Activated T-helper 1 cell treated with Interleukin-2 at 50 U/mL for 16 hours (primary cell): ENCODE data around the gene NEMF.
"Not testable (repeated sequence)": the region's sequence is repeated elsewhere in the genome, so short reads cannot be mapped to it uniquely, and the experiment has no call there.

ENCODE experiments used
- DNase-seq: peaks from one replicate; pipeline ENCODE4 v3.0.0-alpha.2; 2020; ENCODE audit warnings: low read depth

The NEMF gene

DNA sequence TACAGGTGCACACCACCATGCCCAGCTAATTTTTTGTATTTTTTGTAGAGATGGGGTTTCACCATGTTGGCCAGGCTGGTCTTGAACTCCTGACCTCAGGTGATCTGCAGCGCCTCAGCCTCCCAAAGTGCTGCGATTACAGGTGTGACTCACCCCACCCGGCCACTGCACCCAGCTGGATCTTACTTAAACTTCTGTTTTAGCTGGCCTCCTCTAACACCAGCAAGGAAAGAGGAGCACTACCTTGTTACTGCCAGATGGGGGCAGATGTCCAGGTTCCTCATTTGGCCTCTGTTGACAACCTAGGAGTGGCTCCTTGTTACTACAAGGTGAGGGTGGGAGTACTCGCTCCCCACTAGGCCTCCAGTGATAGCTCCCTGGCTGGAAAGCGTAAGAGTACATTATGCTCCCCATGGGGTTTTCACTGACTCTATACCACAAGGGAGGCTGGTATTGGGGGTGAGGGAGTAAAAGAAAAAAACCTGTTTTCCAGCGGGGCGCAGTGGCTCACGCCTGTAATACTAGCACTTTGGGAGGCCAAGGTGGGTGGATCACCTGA, 27.1 kb upstream of the NEMF start:
- no peak for DNase-seq

GRCh38 chr14:49876563-49877127, 24.1 kb upstream of the NEMF start:
- DNase-seq = no peak

DNA sequence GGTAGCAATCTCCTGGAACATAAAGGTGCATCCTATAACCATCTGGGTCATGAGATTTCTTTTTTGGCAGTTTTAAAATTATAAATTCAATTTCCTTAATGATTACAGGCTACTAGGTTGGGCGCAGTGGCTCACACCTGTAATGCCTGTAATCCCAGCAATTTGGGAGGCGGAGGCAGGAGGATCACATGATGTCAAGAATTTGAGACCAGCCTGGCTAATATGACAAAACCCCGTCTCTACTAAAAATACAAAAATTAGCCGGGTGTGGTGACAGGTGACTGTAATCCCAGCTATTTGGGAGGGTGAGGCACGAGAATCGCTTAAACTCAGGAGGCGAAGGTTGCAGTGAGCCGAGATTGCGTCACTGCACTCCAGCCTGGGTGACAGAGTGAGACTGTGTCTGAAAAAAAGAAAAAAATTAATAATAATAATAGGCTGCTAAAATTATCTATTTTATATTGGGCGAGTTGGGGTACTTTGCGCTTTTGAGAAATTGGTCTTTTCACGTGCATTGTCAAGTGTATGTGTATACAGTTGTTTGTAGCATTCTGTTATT, 23.1 kb upstream of the NEMF start:
- DNase-seq = no peak

DNA sequence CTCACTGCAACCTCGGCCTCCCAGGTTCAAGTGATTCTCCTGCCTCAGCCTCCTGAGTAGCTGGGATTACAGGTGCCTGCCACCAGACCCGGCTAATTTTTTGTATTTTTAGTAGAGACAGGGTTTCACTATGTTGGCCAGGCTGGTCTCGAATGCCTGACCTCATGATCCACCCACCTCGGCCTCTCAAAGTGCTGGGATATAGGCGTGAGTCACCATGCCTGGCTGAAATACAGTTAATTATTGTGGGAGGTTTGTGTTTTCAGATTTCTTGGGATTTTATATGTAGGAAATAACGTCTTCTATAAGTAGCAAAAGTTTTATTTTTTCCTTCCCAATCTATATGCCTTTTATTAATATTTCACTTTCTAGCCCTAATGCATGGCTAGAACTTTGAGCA, 21.0 kb upstream of the NEMF start:
- DNase-seq = not testable (repeated sequence)

GRCh38 chr14:49870908-49871307, 18.3 kb upstream of the NEMF start:
- DNase-seq = no peak

GRCh38 chr14:49868720-49869114, 16.1 kb upstream of the NEMF start:
- no peak for DNase-seq

GRCh38 chr14:49867831-49868719, 15.5 kb upstream of the NEMF start:
- peak; percentile 97 for DNase-seq

DNA sequence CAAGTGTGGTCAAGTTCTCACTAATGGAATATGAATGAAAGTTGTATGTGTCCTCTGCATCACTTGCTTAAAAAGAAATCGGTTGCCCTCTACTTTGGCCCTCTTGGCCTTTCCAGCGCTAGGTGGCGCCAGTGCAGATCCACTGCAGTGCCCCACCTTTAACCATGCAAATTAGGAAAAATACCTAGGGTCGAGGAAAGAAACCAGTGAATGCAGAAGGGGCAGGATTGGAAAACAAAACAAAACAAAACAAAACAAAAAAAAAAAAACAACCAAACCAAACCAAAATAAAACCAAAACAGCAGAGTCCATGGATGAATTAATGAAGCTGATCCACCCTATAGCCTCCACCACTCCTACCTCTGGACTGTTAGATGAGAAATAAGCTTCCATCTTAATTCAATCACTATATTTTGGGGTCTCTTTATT, 12.9 kb upstream of the NEMF start:
- DNase-seq = peak; percentile 61

DNA sequence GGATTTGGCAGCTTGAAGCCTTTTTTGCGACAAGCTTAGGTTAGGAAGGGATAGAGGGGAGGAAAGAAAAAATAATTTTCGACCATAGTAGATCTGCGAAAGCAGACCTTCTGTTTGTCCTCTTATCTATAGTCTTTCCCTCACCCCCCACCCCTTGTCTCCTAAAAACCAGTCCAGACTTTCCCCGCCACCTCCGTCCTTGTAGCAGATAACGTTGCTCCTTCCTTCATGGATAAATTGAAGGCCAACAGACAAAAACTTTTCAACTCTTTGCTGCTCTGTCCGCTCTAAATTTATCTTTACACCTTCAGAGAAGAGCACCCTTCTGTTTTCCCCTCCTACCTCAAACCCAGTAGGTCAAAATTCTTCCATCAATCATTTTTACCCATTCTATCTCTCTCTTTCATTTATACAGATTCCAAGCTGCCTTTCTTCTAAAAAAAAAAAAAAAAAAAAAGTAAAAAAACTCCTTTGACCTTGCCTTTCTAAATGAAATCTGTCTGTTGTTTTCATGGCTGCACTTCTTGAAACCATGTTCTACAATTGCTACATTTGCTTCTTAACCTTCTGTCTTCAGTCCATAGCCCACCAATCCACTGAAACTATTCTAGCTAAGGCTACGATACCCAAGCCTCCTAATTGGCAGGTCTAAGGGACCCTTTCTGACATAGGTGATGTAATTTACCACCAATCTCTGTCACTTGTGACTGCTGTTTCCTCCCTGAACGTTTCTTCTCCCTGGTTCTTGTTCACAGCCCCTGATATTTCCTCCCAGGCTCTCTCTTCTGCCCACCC, 11.1 kb upstream of the NEMF start:
- DNase-seq = no peak

DNA sequence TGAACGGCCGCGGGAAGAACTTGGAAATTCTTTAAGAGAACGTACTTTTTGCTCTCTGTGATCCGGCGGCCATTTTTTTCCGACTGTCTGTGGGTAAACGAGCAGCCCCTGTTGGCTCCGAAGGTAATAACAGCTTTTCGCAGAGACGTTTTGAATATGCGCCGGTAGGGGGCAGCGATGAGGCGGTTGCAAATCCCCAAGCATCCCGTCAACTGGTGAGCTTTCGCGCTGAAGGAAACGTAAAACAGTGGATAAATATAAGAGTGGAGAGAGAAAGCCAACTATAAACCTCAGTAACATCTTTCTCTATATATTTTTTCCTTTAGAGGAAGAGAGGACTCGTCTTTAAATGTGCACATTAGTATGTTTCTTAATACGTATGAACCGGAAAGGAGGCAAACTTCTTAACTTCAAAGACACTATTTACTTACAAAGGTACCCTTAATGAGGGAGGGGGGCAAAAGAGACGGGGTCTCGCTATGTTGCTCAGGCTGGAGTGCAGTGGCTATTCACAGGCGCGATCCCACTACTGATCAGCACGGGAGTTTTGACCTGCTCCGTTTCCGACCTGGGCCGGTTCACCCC, 9.6 kb upstream of the NEMF start:
- peak; percentile 77 for DNase-seq

DNA sequence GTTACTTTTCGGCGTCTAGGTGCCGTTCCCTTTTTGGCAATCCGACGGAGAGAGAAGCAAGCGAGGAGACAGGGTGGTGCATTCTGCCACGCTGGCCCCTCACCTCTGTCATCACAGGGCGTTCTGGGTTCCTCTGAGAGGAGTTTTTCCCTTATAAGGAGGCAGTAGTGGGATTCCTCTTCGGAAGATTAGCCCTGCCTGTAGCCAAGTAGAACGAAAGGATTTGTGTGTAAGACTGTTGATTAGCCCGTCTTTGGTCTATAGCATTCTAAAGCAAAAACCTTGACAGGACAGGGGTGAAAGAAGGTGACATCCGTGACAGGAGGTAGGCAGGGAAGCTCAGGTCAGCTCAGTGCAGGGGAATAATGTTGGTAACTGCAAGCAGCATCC, 9.1 kb upstream of the NEMF start:
- DNase-seq = peak; percentile 41

- DNase-seq = no peak
Observed at GRCh38 chr14:49860988-49861698, 8.6 kb upstream of the NEMF start.

GRCh38 chr14:49858383-49858782, 5.8 kb upstream of the NEMF start:
- no peak for DNase-seq

- DNase-seq = no peak
Observed at GRCh38 chr14:49857427-49858003, 4.9 kb upstream of the NEMF start.

GRCh38 chr14:49853572-49854375, 1.2 kb upstream of the NEMF start:
- DNase-seq = peak; percentile 59

DNA sequence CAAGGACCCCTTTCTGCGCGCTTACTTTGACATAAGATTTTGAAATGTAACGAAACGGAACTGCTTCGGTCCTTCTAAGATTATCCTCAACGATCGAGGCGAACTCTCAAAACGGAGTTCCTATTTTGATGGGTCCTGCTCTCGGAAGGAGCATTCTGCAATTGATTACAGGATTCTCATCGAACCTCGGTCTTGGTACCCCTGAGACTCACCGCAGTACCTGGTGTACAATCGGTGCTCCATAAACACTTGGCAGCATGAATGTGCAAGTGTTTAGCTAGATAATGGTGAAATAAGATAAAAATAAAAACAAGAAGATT, 530 bp upstream of the NEMF start:
- no peak for DNase-seq

DNA sequence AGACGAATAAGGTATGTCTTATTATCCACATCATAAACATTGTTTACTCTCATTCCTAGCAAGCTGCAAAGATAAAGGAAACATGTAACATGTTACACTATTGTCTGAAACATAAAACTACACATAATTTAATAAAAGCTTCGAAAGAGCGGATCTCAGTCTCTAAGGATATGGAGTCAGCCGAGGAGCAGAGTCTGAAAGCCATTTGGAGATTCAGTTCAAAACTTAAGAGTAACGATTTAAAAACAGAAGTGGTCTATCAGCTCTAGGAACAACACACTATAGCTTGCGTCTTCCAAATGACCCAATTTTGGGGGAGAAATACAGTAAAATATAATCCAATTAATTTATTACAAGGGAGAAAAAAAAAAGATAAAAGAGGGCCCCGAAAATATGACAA, 775 bp downstream of the NEMF start:
- DNase-seq = no peak

- DNase-seq = no peak
Observed at GRCh38 chr14:49849213-49849847, 3.3 kb downstream of the NEMF start.

GRCh38 chr14:49828640-49829039, 23.9 kb downstream of the NEMF start:
- no peak for DNase-seq

GRCh38 chr14:49820176-49820575, 32.4 kb downstream of the NEMF start:
- no peak for DNase-seq
